SU-DHL-6 (cell line): Measurements from ENCODE around the gene RNF128.

Experiments
- H2AFZ ChIP-seq: fragments of 200-600 bp; sonication (generic); 2 replicates; pipeline ENCODE4 v1.6.1; 2014; ENCODE audit warnings: low read depth, mild to moderate bottlenecking, moderate library complexity, mixed read lengths, antibody characterized with exemption, low read length; ENCODE audit not compliant: severe bottlenecking
- H3F3A ChIP-seq: fragments of 200-600 bp; shearing (Covaris generic); 2 replicates; pipeline ENCODE4 v1.6.0; 2016; ENCODE audit warnings: antibody characterized with exemption, mild to moderate bottlenecking; ENCODE audit not compliant: insufficient read depth
- H3K27ac ChIP-seq: fragments of 200-600 bp; sonication (generic); 2 replicates; pipeline ENCODE4 v1.5.1; 2016; ENCODE audit warnings: low read depth, mild to moderate bottlenecking, low read length, moderate library complexity, mixed read lengths
- H3K27me3 ChIP-seq: fragments of 200-600 bp; sonication (generic), shearing (Covaris generic); 2 replicates; pipeline ENCODE4 v1.6.0; 2014; ENCODE audit warnings: mild to moderate bottlenecking, low read length
- H3K36me3 ChIP-seq: fragments of 200-600 bp; sonication (generic); 2 replicates; pipeline ENCODE4 v1.6.1; 2014; ENCODE audit warnings: mild to moderate bottlenecking, low read length, mixed read lengths
- H3K4me2 ChIP-seq: fragments of 300-600, 200-600 bp; shearing (Covaris generic), sonication (generic); 2 replicates; pipeline ENCODE4 v1.6.0; 2014; ENCODE audit warnings: low read length, low read depth, mild to moderate bottlenecking; ENCODE audit not compliant: poor library complexity, severe bottlenecking
- H3K4me3 ChIP-seq: fragments of 200-600 bp; sonication (generic); 2 replicates; pipeline ENCODE4 v1.5.1; 2014; ENCODE audit warnings: antibody characterized with exemption, low read length, mild to moderate bottlenecking, mixed read lengths; ENCODE audit not compliant: insufficient read depth, poor library complexity, severe bottlenecking
- H3K79me2 ChIP-seq: fragments of 200-600 bp; sonication (generic); 2 replicates; pipeline ENCODE4 v1.6.1; 2014; ENCODE audit warnings: mild to moderate bottlenecking, low read length, moderate library complexity; ENCODE audit not compliant: insufficient read depth
- H3K9ac ChIP-seq: fragments of 200-600 bp; sonication (generic); 2 replicates; pipeline ENCODE4 v1.7.0; 2014; ENCODE audit warnings: mild to moderate bottlenecking, low read length
- H3K9me2 ChIP-seq: fragments of 200-600 bp; sonication (generic); replicated peaks from 2 replicates; pipeline ENCODE4 v1.6.1; 2014; ENCODE audit warnings: low read length; ENCODE audit not compliant: insufficient read depth
- H3K9me3 ChIP-seq: fragments of 200-600 bp; sonication (generic); 2 replicates; pipeline ENCODE4 v1.6.1; 2014; ENCODE audit warnings: low read length, mixed read lengths; ENCODE audit not compliant: insufficient read depth
- H4K20me1 ChIP-seq: fragments of 200-600 bp; sonication (generic); 2 replicates; pipeline ENCODE4 v1.6.1; 2014; ENCODE audit warnings: low read depth, mild to moderate bottlenecking, antibody characterized with exemption, low read length, moderate library complexity, mixed read lengths
- EZH2phosphoT487 ChIP-seq: fragments of 200-600 bp; sonication (generic), shearing (Covaris generic); conservative IDR thresholded peaks from 2 replicates; pipeline ENCODE4 v1.6.1; 2018; ENCODE audit warnings: mild to moderate bottlenecking, antibody characterized with exemption, low read length, moderate library complexity, mixed read lengths
- TF ChIP-seq, protein P1 (sequence below): fragments of 200-600 bp; sonication (generic); IDR thresholded peaks from one replicate; pipeline ENCODE4 v1.5.1; 2017; ENCODE audit warnings: antibody characterized with exemption, mild to moderate bottlenecking, low read length, moderate library complexity; ENCODE audit not compliant: insufficient read depth, poor library complexity, severe bottlenecking

The RNF128 gene

DNA sequence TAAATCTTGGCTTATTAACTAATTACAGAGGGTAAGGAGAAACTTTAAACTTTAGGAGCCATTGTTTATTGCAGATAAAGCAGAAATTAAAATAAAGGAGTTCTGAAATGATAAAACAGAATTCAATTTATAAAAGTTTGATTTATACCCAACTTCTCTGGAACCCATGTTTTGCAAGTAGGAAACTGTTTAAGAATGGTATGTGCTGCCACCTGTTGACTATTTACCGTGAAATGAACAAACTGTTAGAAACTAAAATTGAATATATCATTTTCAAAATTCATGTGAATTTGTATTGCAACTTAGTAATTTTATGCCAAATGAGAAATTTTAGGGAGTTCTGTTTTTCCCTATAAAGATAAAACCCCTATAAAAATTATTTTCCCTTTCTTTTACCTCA, 65.0 kb downstream of the RNF128 start:
- H3K79me2 ChIP-seq, result no peaks in the 10 kb centered on the region
- no peak for TF ChIP-seq EZH2phosphoT487
- TF ChIP-seq, protein P1, sequence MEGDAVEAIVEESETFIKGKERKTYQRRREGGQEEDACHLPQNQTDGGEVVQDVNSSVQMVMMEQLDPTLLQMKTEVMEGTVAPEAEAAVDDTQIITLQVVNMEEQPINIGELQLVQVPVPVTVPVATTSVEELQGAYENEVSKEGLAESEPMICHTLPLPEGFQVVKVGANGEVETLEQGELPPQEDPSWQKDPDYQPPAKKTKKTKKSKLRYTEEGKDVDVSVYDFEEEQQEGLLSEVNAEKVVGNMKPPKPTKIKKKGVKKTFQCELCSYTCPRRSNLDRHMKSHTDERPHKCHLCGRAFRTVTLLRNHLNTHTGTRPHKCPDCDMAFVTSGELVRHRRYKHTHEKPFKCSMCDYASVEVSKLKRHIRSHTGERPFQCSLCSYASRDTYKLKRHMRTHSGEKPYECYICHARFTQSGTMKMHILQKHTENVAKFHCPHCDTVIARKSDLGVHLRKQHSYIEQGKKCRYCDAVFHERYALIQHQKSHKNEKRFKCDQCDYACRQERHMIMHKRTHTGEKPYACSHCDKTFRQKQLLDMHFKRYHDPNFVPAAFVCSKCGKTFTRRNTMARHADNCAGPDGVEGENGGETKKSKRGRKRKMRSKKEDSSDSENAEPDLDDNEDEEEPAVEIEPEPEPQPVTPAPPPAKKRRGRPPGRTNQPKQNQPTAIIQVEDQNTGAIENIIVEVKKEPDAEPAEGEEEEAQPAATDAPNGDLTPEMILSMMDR, result no peak
- H3K9me2 ChIP-seq, result no peaks in the 10 kb centered on the region
- no peaks in the 10 kb centered on the region for H3K27me3 ChIP-seq
- H3K9me3 ChIP-seq, result no peaks in the 10 kb centered on the region
- H3K36me3 ChIP-seq, result no peaks in the 10 kb centered on the region
- H3K4me2 ChIP-seq, result no peak overlapping the region
- no peak overlapping the region for H3K27ac ChIP-seq
- H3K9ac ChIP-seq, result no peak overlapping the region
- no peaks in the 10 kb centered on the region for H4K20me1 ChIP-seq
- H3K4me3 ChIP-seq, result no peak overlapping the region
- no peak overlapping the region for H2AFZ ChIP-seq
- H3F3A ChIP-seq, result no peaks in the 10 kb centered on the region

DNA sequence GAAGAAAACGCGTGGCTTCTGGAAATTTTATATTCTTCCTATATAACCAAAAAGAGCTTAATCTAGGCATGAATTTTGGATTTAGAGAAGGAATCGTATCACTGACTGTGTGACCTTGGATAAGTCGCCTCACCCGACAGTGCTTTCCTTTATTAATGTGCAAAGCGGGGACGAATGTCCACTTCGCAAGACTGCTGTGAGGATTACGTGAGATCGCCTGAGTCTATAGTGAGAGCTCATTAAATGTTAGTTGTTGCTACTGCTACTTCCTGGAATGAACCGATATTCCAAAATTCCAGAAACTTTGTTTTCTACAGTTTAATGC, 75.5 kb downstream of the RNF128 start:
- H3K79me2 ChIP-seq, result no peaks in the 10 kb centered on the region
- H2AFZ ChIP-seq, result no peak overlapping the region
- H3K9me3 ChIP-seq, result no peaks in the 10 kb centered on the region
- H3K9ac ChIP-seq, result no peak overlapping the region
- no peaks in the 10 kb centered on the region for H3K27me3 ChIP-seq
- H3F3A ChIP-seq, result no peaks in the 10 kb centered on the region
- H3K36me3 ChIP-seq, result no peaks in the 10 kb centered on the region
- no peak for TF ChIP-seq EZH2phosphoT487
- TF ChIP-seq, protein P1, result no peak
- no peaks in the 10 kb centered on the region for H3K9me2 ChIP-seq
- H3K4me2 ChIP-seq, result no peak overlapping the region
- H3K4me3 ChIP-seq, result no peak overlapping the region
- H3K27ac ChIP-seq, result no peak overlapping the region
- H4K20me1 ChIP-seq, result no peaks in the 10 kb centered on the region

DNA sequence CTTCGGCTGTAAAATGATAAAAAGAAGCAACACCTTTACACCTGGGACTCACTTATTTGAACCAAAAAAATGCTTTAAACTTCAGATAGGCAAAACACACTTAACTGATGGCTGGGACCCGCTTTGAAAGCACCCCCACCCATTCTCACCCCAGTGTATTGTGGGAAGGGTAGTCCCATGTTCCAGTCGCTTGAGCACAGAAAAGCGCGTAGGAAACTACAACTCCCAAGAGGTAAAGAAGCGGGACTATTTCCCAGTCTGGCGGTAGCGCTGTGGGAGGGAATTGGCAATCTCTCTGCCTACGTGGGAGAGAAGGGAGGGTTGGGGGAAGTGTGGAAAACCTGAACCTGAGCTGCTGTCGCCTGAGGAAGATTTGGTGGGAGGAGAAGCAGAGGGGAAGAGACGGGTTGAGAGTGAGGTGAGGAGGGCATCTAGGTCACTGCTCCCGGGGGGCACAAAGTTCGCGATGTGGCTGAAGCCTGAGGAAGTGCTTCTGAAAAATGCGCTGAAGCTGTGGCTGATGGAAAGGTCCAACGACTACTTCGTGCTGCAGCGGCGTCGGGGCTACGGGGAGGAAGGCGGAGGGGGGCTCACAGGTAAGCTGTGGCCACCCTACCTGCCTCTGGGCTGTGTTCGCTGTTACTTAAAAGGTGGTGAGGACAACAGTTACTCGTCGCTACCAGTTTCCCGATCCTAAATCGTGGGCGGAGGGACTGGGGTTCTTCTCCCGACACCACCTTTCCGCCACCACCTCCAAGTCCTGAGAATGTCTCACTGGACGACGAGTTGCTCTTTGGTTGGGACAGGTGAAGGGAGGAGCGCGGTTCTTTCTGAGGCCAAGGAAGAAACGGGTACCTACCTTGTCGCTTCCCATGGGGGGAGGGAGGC, 76.1 kb downstream of the RNF128 start, which contains the start of gene TBC1D8B:
Gene TBC1D8B (plus strand): TSS at position 286 of the 888 bp plus-strand sequence. CDS start 181 bp downstream, at position 467.
- H2AFZ ChIP-seq, result no peak within 1 kb of the TSS
- no peak within 1 kb of the TSS for H3K4me3 ChIP-seq
- H3K9me3 ChIP-seq, result no peaks in the 10 kb centered on the region
- H3K4me2 ChIP-seq, result no peak within 1 kb of the TSS
- H3F3A ChIP-seq, result no peaks in the 10 kb centered on the region
- no peaks in the 10 kb centered on the region for H3K27me3 ChIP-seq
- H3K36me3 ChIP-seq, result no peaks in the 10 kb centered on the region
- H3K27ac ChIP-seq, result no peak within 1 kb of the TSS
- H3K79me2 ChIP-seq, result no peaks in the 10 kb centered on the region
- H3K9ac ChIP-seq, result no peak within 1 kb of the TSS
- TF ChIP-seq, protein P1, result no peak
- no peaks in the 10 kb centered on the region for H3K9me2 ChIP-seq
- H4K20me1 ChIP-seq, result no peaks in the 10 kb centered on the region
